HL-60 (cell line): Measurements from ENCODE around the gene MMAB.
A peak's percentile ranks its signal among the peaks of the same experiment; 100 is the strongest.

Source experiments
- DNase-seq, 2 experiments: peaks; one replicate each; pipeline ENCODE4 v3.0.0-alpha.2; 2010 to 2020; ENCODE audit warnings: low read depth in 1 of 2, low spot score in 1 of 2
- H3K27ac ChIP-seq: fragments of 250-450 bp; sonication (Bioruptor Pico); replicated peaks from 2 replicates; pipeline ENCODE4 v1.5.1; 2020; ENCODE audit warnings: mild to moderate bottlenecking, moderate library complexity
- H3K27me3 ChIP-seq: fragments of 250-450 bp; sonication (Bioruptor Pico); 2 replicates; pipeline ENCODE4 v1.5.1; 2021; ENCODE audit warnings: mild to moderate bottlenecking, moderate library complexity; ENCODE audit not compliant: insufficient read depth, poor library complexity, severe bottlenecking
- H3K4me3 ChIP-seq: replicated peaks from 2 replicates; pipeline ENCODE4 v1.5.1; 2011; ENCODE audit warnings: mild to moderate bottlenecking, control low read depth, low read length; ENCODE audit not compliant: insufficient read depth
- CTCF ChIP-seq: IDR thresholded peaks from one replicate; pipeline ENCODE4 v1.5.1; 2011; ENCODE audit warnings: low read length, control low read depth, inconsistent platforms; ENCODE audit not compliant: insufficient read depth
- GABPA ChIP-seq: IDR thresholded peaks from 2 replicates; pipeline ENCODE4 v1.6.1; 2012; ENCODE audit warnings: low read depth
- POLR2AphosphoS5 ChIP-seq: IDR thresholded peaks from 2 replicates; pipeline ENCODE4 v1.6.1; 2012; ENCODE audit warnings: low read depth
- REST ChIP-seq: IDR thresholded peaks from 2 replicates; pipeline ENCODE4 v1.6.1; 2012; ENCODE audit warnings: low read depth; ENCODE audit not compliant: insufficient replicate concordance
- SPI1 ChIP-seq: IDR thresholded peaks from 2 replicates; pipeline ENCODE4 v1.6.1; 2012; ENCODE audit warnings: low read depth, mild to moderate bottlenecking, borderline replicate concordance

Gene MMAB

GRCh38 chr12:109597795-109598427, 24.6 kb upstream of the MMAB start:
- peak; percentile 58; the same call in 1 of the 2 replicates for TF ChIP-seq POLR2AphosphoS5
- peak; percentile 73 for TF ChIP-seq CTCF
- TF ChIP-seq SPI1: no peak
- TF ChIP-seq GABPA: no peak
- TF ChIP-seq REST: no peak
- H3K27ac ChIP-seq: no peak overlapping the region
- H3K27me3 ChIP-seq: no peaks in the 10 kb centered on the region
- DNase-seq: peak; percentile 46 to 69
- H3K4me3 ChIP-seq: no peak overlapping the region

- Histone ChIP-seq H3K27me3 (no peaks in the 10 kb centered on the region), H3K4me3 (no peak overlapping the region), H3K27ac (no peak overlapping the region)
- TF ChIP-seq SPI1 (no peak), POLR2AphosphoS5 (no peak), CTCF (no peak), REST (no peak), GABPA (no peak)
- no peak for DNase-seq
These were observed 24.1 kb upstream of the MMAB start for GRCh38 chr12:109597414-109597794.

GRCh38 chr12:109596418-109597244, 23.3 kb upstream of the MMAB start:
- H3K27me3 ChIP-seq: no peaks in the 10 kb centered on the region
- no peak overlapping the region for H3K4me3 ChIP-seq
- TF ChIP-seq SPI1 (no peak), GABPA (no peak), REST (no peak), POLR2AphosphoS5 (no peak), CTCF (no peak)
- H3K27ac ChIP-seq: no peak overlapping the region
- DNase-seq: no peak
